Activated CD4-positive, alpha-beta T cell treated with anti-CD3 and anti-CD28 coated beads for 48 hours (primary cell): ENCODE data around the gene MROH9.
"Not testable (repeated sequence)": the region's sequence is repeated elsewhere in the genome, so short reads cannot be mapped to it uniquely, and the experiment has no call there.

Experiments
- DNase-seq: peaks from one replicate; pipeline ENCODE4 v3.0.0-alpha.2; 2020

Gene MROH9, protein sequence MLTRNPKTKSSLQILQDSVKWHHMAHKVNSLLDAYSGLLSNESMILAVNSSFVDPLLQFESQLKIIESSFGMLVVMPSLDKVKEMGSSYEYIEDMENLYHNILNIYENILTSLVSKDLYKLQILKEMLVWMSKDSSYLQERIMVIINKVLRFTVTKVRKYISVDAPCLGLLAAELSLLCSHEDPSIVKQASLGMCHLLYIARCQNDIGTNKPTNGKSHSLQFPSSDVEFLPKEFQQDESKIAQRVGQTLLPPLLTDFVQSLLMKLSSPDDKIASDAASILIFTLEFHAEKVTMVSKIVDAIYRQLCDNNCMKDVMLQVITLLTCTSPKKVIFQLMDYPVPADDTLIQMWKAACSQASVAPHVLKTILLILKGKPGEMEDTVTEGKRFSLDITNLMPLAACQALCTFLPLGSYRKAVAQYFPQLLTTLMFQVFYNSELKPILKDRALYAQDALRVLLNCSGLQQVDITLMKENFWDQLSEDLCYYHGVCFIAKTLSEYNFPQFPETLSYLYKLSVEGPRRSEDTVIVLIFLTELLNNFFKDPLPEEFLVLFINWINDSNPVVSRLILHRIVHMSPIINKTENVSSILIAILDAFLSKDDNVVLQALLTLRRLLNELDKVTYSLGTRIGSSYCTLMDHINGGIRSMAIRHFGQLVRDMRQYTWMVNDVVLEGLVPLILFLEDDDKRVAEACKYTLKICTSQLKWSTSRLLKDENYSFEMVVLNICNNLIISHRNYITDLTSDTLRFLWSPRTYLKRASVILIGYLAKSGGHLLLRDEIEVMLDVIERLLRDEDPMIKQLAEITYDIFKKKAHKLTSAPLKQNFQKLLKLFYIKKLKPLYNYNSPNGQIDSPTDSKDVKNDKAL

DNA sequence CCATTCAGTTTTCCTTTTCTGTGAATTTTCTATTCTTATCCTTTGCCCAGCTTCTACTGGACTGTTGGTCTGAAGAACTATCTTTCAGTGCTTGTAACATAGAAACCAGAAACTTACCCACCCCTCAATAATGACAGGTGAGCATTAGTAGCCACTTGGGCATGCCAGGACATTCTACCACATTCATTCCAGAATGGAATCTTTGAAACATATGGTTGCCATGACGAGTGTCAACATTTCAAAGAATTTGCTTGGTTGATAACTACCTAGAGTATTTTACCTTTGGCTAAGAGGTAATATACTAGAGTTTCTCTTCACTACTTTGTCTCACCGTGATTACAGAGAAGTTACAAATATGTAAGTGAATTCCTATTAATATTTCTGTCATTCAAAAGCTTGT is at the start of gene MROH9:
TSS of gene MROH9 (plus strand) at position 304 of the 400 bp plus-strand sequence. CDS start 10,023 bp downstream, outside the sequence.
- DNase-seq: no peak

DNA sequence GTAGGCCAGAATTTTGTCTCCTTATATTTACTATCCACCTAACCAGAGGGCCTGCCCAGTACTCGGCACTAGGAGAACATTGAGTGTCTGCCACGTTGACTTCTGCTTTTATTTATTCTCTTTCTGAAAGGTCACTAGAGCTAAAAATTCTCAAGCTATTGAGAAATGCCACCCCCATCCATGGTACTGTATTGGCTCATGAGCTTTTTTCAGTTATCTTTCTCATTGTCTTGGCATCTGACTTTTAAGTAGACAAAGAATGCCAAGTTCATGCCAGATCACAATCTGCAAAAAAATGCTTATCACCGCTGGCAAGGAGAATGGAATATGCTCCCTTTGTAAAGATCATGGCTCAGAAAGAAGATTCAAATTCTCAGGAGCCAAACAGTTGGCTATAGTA is 49.8 kb upstream of the MROH9 start:
- DNase-seq: no peak

DNA sequence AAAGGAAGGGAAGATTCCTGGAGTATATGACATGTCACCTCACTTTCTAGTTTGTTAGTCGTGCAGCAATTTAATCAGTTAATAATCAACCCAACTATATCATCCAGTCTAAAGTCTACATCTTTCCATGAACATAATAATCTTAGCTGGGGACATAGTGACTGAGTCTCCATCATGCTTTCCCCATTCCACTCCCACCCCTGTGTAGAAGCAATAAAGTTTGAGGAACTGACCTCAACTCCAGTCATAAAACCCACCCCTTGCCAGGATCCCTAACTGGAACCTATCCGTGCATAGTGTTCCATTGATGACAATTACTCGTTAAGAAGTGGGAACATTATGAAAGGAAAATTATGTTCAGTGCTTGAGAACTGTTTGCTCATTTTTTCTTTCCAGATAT is 48.9 kb upstream of the MROH9 start:
- DNase-seq: no peak

DNA sequence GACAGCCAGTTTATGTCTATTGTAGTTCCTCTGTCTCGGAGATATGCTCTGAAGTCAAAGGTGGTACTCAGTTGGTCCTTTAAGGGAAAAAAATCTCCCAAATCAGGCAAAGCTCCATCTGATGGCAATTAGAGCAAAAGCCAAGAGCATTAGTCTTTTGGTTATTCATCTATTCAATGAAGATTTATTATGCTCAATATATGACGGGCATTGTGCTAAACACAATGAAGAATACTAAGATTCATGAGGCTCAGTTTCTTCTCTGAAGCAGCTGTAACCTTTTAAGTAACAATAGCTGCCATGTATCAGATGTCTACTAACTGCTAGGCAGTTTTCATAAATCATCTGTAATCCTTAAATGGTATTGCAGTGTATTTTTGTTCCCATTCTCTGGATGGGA is 47.6 kb upstream of the MROH9 start:
- no peak for DNase-seq

DNA sequence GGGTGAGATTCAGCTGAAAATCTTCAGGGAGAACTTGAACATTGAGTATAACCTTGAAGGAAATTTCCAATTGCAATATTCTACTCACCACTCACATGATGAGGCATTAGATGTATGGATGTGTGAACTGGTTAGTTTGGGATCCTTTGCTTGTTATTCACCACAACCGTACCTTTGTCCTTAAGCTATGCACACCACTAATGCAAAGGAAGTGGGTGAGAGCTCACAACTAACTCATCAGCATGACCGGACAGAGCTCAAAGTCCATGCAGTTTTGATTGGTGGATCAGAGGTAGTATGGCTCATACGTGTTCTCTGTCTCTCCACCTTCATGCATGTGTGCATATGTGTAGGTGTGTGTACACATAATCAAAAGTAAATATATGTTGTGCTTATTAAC is 43.5 kb upstream of the MROH9 start:
- DNase-seq: no peak

DNA sequence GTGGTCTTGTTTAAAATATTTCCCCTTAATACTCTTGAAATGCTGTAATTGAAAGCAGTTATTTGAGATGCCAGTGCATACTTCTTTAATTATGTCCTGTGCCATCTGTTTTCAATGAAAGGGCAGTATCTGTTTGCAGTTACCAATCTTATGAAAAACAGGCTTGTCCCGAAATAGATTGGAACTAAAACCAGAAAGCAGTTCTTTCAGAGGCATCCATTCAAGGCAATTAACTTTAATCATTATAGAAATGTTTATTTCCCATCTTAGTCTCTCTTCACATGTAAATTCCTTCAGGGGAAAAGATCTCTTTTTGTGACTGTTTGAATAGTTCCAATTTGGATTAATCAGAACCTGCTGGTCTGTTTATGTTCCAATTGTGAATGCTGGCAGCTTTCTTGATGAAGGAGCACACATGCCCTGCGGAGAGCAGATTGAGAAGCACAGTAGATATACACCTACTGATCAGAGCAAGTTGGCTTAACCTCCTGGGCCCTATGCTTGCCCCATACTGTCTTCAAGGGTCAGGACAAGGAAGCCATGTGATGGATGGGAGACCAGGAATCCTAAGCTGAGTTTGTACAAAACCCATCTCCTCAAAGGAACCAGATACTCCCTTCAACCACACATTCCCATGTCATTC is 41.6 kb upstream of the MROH9 start:
- DNase-seq: no peak

DNA sequence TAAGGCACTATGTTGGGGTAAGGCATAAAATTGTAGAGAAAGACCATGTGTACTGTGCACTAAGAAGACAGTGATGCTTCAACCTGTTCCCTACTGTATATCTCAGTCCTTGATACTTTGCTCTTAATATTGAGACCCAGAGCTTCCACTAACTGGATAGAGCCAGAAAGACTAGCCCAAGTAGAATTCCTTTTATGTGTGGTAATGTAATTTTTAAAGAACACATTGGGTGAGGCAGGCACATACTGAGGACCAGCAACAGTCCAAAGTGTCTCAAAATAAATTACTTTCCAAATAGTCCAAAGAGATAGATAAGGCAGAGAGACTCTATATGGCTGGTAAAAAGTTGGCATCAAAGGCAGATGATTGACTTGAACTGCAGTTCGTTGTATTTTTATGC is 31.4 kb upstream of the MROH9 start:
- no peak for DNase-seq

DNA sequence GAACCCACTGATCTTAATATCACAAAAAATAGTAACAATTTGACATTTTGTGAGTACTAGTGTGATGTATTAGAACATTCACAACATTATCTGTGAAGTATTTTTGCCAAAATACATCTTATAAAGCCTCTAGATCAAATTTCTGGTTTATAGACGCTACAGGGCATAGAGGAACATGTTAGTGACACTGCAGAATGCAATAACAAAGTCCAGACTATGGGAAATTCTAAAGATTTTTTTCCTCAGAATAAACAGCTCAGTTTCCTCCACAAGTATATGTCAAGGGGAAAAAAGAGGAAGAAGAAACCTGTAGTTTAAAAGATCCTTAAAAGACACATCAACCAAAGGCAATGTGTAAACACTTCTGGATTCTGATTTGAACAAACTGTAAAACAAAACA is 26.4 kb upstream of the MROH9 start:
- no peak for DNase-seq

DNA sequence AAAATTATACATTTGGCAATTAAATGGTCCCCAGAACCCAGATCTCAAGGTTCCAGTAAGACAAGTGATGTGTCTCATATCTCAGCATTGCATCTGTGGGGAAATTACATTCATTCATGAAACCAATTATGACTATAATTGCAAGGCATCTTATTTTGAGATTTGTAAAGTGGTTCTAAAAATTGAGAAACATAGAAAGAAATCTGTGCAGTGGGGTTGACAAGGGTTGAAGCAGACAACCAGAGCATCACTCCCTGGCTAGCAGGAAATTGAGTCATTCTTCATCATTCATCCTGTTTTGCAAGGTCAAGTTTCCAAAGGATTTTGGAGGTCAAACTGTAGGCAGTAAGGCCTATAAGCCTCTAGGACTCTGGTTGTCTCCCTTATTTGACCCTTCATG is 25.1 kb upstream of the MROH9 start:
- no peak for DNase-seq

DNA sequence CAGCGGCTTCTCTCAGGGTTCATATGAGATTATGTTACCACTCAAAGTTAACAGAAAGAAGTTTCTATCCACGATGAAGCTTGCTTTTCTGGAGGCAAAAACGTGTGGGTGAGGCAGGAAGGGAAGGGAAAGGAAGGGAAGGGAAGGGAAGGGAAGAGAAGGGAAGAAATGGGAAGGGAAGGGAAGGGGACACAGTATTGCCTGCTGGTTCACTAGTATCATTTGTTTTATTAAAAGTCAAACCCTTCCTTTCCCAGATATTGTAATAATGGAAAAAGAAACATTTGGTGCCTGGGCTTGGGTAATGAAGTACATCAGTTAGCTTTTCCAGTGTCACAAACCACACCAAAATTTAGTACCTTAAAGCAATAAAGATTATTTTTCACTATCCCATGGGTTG is 18.0 kb upstream of the MROH9 start:
- no peak for DNase-seq

DNA sequence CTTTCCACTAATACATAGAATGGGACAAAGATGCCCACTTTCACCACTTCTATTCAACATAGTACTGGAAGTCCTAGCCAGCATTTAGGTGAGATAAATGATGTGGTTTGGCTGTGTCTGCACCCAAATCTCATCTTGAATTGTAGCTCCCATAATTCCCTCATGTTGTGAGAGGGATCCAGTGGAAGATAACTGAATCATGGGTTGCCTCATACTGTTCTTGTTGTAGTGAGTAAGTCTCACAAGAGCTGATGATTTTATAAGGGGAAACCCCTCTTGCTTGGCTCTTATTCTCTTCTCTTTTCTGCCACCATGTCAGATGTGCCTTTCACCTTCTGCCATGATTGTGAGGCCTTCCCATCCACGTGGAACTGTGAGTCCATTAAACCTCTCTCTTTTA is 10.7 kb upstream of the MROH9 start:
- not testable (repeated sequence) for DNase-seq

DNA sequence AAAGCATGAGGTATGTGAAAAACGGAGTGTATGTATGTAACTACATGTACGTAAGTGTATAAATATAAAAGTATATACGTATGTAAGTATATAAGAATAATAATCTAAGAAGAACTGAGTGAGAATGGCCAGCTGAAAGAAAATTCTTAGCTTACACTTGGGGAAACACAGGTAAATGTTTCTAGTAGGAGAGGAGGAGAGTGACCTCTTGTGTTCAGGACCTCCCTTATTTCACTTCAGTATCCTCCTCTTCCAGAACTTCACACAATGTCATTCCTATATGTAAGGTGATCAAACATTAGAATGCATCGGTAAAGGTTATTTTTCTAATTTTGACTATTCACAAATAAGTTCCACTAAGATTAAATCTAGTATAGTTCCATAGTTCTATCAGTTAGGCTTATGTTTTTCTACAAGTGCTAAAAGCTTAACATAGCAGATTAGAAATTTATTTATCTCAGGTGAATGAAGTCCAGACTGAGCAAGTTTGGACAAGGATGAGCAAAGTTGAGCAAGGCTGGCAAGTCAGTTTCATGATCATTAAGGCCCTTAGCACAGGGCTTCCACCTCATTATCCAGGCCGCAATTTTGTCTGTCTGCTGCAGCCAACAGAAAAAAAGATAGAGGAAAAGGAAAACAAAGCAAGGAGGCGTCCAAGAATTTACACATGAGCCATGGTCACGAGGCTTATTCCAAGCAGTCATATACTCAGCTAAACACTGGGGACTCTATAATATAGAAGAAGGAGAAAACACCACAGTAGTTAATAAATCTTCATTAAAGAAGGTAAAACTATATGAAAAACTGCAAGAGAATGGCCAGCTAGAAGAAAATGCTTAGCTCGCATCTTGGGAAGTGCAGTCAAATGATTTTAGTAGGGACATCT is 7.1 kb upstream of the MROH9 start:
- no peak for DNase-seq

DNA sequence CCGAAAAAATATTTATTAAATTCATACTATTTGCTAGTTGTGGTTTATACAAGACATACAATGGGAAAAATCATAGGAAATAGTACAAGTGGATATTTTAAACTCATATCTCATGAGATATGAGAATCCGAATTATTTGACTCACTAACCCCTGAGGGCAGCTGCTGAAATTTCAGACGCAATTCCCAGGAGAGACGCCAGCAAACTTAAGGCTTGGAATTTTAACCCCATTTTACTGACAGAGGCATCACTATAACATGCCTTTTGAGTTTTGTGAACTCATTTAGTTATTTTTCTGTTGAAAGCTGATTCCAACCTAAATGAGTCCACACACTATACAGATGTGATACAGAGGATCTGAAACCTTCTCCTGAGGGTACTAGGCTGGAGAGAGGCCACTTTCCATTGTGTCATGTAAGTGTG is 5.9 kb upstream of the MROH9 start:
- DNase-seq: no peak

DNA sequence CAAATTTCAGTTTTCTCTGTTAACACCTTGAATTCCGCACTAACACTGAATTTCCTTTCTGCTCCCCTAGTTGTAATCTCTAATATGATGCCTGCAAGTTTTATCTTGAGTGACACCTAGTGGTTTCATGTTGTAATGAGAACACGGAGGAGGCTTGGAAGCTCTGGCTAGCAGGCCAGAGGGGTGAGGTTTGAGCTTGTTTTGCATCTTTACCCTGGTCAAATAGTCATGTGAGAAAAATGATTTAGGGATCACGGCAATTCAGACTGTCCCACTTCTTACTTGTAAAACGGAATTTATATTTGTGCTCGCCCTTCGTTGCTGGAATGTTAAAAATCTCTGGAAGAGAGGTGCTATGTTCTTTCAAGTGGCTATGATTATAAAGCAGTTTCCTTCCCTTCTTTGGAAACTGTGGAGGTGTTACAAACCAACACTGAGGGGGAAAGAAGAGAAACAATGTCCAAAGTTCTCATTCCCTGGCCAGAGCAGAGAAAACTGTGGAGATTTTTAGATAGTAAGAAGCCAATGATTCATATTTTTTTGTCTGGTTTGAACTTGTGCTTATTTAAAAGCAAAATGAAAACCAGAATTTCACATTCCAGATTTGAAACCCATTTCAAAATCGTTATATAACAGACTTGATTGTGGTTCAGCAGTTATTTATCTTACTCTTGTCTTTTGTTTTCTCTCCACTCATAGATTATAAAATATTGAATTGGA is 5.3 kb upstream of the MROH9 start:
- DNase-seq: peak; percentile 13

DNA sequence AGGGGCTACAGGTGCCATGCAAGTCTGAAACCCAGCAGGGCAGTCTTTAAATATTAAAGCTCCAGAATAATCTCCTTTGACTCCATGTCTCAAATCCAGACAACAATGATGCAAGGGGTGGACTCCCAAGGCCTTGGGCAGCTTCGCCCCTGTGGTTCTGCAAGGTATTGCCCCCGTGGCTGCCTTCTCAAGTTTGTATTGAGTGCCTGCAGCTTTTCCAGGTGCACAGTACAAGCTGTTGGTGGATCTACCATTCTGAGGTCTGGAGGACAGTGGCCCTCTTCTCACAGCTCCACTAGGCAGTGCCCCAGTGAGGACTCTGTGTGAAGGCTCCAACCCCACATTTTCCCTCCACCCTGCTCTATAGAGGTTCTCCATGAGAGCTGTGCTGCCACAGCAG is 3.7 kb upstream of the MROH9 start:
- peak; percentile 2 for DNase-seq

DNA sequence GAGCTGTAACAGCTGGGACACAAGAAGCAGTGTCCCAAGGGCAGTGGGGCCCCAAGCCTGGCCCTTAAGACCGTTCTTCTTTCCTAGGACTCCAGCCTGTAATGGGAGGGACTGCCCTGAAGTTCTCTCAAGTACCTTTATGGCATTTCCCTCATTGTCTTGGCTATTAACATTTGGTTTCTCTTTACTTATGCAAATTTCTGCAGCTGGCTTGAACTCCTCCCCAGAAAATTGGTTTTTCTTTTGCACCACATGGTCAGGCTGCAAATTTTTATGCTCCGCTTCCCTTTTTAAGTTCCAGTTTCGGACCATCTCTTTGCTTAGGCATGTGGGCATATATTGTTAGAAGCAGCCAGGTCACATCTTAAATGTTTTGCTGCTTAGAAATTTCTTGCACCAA is 3.1 kb upstream of the MROH9 start:
- DNase-seq: no peak

DNA sequence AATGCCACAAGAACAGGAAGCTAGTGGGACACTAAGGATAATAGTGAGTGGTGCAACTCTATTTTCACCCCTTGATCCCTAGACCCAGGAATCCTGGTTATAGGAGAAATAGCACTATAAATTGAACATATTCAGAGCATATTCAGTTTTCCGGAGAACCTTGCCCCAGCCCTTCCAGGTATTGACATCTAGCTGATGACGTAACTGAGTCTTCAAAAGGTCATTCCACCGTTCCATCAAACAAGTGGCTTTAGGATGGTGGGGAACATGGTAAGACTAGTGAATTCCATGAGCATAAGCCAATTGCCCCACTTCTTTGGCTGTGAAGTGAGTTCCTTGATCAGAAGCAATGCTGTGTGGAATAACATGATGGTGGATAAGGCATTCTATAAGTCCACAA is 2.9 kb downstream of the MROH9 start:
- no peak for DNase-seq

DNA sequence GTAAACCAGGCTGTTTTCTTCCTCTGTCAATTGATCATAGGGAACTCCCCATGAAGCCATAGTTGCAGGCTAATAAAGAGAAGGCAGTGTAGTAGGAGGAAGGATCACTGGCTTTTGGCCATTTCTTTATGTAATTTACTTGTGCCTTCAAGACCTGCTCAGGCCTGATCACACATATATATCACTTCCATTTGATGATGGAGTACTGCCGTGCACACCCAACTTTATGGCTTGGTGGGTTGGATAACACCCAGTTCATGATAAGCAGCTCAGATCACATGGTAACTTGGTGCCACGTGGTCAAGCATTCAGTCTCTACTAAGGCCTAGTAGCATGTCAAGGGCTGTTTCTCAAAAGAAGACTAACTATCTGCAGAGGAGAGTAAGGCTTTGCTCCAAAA is 4.1 kb downstream of the MROH9 start:
- DNase-seq: no peak

DNA sequence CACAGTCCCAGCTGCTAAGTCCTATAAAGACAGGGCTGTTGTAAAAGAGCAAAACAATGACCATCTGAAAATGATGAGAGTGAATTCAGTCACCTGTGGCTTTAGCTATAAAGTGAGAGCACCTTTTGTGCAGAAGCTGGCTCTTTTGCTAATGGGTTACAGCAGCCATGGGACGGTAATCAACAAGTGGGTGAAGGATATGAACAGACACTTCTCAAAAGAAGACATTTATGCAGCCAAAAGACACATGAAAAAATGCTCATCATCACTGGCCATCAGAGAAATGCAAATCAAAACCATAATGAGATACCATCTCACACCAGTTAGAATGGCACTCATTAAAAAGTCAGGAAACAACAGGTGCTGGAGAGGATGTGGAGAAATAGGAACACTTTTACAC is 16.4 kb downstream of the MROH9 start:
- DNase-seq: not testable (repeated sequence)

DNA sequence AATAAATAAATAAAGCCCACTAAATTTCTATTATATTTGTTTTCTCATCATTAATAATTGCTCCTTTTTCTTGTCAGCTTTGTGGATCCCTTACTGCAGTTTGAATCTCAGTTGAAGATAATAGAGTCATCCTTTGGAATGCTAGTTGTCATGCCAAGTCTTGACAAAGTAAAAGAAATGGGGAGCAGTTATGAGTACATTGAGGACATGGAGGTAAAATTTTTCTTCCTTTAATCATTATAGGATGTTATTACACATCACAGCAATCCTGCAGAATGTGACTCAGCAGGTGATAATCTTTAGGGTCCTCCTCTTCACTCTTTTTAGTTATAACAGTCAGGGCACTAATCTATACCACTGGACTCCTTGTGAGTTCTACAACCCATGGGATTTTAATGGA is 24.1 kb downstream of the MROH9 start:
- DNase-seq: no peak

DNA sequence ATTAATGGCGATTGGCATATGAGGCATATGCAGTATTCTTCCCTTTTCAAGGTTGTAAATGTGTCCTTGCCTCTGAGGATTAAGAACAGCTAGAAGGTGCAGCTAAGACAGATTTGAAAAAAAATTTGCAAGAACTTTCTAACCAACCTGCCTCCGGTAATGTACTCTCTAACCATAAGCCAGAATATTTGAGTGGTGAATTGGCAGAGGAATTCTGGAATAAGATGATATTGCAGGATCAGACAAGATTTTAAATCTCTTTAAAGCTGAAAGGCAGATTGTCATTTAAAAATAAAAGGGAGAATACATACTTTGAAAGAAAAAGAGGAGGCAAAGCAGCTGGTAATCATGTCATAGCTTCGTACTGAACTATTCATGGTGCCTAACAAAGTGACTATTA is 29.2 kb downstream of the MROH9 start:
- no peak for DNase-seq
